DMS53 treated with DMSO at 0.1 percent for 48 hours (cell line): ENCODE data around the gene RAG2.

Experiments used
- DNase-seq: peaks from one replicate; lab custom pipeline; 2025; ENCODE audit not compliant: unreplicated experiment; lab: John Stamatoyannopoulos, UW

RAG2 gene

DNA sequence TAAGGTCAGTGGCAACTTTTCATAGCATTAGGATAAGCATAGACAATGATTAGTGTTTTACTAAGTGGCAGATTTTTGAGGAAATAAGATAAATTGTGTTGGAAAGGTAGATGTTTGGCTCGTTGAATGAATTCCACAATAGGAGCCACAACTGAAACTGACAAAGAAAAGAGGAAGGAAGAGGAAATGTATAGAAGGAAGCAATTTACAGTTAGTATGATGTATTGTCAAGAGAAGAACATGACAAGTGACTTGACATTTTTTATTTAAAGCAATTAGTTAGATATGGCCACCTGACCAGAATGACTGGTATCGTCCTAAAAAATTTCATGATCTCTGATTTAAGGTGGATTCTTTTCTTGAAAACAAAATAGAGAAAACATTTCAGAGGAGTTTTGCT lies 3.1 kb upstream of the RAG2 start:
- no peak for DNase-seq

DNA sequence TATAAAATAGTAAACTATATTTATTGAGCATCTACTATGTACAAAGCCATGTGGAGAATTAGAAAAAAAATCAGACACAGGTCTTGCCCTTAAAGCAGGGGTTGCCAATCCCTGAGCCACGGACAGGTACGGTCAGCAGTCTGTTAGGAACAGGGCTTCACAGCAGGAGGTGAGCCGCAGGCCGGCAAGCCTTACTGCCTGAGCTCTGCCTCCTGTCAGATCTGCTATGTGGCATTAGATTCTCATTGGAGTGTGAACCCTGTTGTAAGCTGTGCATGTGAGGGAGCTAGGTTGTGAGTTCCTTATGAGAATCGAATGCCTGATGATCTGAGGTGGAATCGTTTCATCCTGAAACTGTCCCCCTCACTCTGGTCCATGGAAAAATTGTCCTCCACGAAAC lies 2.1 kb upstream of the RAG2 start:
- no peak for DNase-seq

DNA sequence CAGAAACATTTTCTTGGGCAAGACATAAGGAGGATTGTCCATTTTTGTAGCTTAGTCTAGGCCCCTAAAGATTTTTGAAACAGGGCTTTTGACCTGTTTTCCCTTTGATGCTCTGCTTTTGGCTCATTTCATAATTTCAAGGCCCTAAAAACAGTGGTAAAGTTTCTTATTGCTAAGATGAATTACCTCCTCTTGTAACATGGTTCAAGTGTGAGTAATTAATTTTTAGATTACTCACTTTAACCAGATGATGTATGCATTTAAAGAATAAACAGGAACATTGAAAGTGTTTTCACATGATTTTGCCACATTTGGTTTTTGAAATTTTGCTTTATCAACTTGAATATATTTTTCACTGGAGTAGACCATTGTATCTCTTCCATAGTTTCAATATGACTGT lies 1.2 kb downstream of the RAG2 start:
- DNase-seq, result no peak

DNA sequence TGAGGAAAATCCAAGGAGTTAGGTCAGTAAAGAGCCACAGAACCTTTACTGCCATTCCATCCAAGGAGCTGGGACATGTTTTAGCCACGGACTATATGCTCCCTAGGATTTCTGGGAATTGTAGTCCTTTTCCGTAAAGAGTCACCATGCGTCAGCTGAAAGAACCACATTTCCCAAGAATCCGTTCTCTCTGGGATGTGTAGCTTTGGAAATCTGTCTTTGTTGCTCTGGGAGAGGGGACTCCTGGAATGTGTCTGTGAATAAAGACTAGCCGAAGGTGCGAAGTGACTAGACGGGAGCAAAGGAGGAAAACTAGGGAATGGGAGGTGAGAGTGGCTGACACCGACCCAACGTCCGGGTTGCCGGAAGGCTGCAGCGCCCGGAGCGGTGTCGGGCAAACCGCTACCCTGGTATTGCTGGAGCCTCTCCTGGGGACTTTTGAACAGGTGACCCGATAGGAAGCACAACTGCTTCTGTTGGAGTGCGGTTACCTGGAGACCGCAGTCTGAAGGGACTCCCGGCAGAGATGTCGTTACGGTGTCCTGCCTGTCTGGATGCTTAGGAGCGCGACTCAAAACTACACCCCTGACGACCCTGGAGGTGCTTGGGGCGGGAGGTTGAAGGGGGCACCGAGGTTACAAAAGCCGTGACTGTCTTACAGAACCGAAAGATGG lies 3.6 kb downstream of the RAG2 start, which contains the start of gene IFTAP:
IFTAP (plus strand) TSS at position 187 of the 674 bp plus-strand sequence. CDS start 15,602 bp downstream, outside the sequence.
- peak; percentile 89 for DNase-seq

DNA sequence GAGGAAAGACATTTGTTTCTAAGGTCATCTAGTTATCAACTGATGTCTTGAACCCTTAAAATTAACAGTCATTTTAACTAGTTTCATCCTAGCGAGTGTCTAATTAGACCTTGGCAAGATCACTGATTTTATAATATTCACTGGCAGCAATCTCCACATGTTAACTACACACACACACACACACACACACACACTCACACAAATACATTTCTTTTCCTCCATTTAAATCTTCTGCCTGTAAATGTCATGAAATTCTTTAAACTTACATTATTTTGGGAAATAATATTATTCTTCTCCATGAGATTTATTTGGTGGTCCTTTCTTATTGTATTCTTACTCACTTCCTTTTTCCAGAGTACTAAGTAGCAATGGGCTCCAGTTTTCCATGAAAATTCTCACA lies 6.6 kb downstream of the RAG2 start:
- DNase-seq, result no peak

DNA sequence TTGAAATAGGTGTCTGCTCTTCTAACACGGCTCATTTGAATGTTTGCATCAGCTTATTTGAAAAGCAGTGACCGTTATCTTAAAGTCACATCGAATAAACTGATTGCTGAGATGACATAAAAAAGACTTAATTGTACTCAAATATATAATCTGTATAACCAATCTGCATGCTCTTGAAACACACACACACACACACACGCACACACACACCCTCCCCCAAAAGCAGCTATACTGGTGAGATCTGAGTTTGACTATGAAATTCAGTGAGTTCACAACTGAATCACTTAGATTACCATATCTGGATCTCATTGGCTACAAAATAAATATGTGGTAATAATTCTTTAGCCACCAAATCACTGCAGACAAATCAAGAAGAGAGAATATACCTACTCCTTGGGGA lies 7.5 kb downstream of the RAG2 start:
- no peak for DNase-seq

DNA sequence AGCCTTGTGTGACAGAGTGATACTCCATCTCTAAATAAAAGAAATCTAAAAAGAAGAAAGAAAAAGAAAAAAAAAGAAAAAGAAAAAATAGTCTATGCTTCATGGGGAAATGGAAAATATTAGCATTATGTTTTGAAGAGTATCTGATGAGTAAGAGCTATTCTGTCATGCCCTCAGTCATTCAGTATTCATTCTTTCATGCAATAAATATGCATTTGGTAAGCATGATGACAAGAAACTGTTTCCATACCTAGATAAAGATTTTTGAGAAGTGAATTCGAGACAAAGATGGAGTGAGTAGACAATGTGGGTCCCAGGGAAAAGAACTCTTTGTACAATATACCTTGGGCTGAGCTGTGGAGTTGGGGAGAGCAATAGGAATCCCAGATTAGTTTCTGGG lies 9.9 kb downstream of the RAG2 start:
- DNase-seq, result no peak

DNA sequence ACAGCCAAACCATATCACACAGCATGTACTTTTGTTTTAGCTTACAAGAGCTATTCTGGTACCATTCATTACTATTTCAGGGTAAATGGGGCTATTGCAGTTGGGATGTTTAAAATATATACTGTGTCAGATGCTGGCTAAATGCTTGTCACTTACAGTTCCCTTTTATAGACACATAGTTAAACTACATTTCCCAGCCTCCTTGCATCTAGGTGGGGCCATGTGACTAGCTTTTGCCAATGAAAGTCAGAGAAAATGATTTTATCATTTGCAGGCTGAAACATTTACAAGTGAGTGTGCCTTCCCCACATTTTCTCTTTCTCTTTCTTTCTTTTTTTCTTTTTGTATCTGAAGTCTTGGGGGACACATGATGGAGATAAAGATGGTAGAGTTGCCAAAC lies 11.5 kb downstream of the RAG2 start:
- DNase-seq, result no peak

DNA sequence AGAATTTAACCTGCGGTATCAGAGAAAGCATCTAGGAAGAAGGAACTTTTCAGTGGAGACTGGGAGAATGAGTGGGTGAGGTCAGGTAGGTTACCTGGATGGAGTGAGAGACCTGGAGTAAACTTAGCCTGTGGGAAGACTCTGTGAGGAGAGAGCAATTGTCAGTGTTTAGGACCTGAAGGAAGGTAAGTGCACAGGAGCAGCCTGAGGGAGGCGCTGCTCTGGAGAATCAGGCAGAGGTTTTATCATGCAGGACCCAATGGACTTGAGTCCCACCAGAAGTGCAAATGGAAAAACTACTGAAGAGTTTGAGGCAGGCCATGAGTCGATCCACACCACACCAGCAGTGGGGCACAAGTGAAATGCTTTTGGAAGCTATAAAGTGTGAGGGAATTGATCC lies 14.4 kb downstream of the RAG2 start:
- no peak for DNase-seq

DNA sequence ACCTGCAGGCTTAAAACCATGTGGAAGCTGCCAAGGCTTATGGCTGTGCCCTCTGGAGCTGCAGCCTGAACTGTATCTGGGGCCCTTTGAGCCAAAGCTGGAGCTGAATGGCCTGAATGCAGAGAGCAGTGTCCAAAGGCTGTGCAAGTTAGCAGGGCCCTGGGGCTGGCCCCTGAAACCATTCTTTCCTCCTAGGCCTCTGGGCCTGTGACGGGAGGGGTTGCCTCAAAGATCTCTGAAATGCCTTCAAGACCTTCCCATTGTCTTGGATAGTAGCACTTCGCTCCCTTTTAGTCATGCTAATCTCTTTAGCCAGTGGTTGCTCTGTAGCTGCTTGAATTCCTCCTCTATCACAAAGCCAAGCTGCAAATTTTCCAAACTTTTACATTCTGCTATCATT lies 16.5 kb downstream of the RAG2 start:
- DNase-seq, result no peak

DNA sequence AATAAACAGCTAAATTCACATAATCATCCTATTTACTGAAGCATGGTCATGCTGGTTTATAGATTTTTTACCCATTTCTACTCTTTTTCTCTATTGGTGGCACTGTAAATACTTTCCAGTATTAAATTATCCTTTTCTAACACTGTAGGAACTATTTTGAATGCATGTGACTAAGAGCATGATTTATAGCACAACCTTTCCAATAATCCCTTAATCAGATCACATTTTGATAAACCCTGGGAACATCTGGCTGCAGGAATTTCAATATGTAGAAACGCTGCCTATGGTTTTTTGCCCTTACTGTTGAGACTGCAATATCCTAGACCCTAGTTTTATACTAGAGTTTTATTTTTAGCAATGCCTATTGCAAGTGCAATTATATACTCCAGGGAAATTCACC lies 19.6 kb downstream of the RAG2 start:
- no peak for DNase-seq

DNA sequence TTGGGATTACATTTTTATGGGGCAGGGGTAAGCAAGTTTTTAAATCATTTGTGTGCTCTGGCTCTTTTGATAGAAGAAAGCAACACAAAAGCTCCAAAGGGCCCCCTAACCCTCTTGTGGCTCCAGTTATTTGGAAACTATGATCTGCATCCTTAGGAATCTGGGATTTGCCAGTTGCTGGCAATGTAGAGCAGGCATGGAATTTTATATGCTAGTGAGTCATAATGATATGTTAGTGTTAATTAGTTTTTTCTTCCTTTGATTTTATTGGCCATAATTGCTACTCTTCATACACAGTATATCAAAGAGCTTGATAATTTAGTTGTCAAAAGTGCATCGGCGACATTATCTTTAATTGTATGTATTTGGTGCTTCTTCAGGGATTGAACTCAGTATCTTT lies 20.2 kb downstream of the RAG2 start:
- DNase-seq, result no peak

DNA sequence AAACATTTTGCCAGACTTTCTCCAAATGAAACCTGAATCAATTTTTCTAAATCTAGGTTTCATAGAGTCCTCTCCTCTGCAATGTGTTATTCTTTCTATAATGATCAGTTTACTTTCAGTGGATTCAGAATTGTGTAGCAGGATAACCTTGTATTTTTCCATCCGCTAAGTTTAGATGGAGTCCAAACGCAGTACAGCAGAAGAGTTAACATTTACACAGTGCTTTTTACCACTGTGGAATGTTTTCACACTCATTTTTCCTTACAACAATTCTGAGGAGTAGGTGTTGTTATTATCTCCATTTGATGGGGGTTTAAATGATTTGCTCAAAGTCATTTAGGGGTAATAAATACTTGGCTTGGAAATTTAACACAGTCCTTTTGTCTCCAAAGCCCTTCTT lies 20.7 kb downstream of the RAG2 start:
- DNase-seq, result no peak

DNA sequence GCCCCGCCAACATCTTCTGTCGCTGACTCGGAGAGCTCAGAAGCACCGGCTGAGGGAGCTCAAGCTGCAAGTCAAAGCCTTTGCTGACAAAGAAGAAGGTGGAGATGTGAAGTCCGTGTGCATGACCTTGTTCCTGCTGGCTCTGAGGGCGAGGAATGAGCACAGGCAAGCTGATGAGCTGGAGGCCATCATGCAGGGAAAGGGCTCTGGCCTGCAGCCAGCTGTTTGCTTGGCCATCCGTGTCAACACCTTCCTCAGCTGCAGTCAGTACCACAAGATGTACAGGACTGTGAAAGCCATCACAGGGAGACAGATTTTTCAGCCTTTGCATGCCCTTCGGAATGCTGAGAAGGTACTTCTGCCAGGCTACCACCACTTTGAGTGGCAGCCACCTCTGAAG lies 23.6 kb downstream of the RAG2 start:
- DNase-seq, result no peak

DNA sequence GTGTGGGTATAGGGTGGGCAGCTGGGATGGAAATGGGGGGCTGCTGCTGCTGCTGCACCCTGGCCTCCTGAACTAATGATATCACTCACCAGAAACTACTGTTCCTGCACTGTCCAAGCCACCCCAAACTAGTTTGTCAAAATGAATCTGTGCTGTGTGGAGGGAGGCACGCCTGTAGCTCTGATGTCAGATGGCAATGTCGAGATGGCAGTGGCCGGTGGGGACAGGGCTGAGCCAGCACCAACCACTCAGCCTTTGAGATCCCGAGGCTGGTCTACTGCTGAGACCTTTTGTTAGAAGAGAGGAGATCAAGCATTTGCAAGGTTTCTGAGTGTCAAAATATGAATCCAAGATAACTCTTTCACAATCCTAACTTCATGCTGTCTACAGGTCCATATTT lies 28.9 kb downstream of the RAG2 start:
- DNase-seq, result no peak

DNA sequence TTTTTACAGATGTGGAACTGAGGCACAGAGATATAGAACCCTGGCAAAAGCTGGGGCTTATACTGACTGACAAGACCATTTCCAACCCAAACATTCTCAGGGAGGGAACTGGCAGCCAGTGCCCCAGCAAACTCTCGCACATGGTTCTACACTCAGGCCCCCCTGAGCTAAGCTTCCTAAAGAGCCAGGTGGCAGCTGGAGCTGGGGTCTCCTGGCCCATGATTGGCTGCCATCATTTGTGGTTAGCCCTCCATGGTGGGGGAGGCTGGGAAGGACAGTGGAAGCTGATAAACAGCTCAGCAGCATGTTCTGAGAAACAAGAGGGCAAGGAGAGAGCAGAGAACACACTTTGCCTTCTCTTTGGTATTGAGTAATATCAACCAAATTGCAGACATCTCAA lies 30.3 kb downstream of the RAG2 start, which contains the start of gene RAG1:
RAG1 (plus strand) TSS at position 314 of the 400 bp plus-strand sequence. CDS start 5,298 bp downstream, outside the sequence.
- DNase-seq, result no peak

DNA sequence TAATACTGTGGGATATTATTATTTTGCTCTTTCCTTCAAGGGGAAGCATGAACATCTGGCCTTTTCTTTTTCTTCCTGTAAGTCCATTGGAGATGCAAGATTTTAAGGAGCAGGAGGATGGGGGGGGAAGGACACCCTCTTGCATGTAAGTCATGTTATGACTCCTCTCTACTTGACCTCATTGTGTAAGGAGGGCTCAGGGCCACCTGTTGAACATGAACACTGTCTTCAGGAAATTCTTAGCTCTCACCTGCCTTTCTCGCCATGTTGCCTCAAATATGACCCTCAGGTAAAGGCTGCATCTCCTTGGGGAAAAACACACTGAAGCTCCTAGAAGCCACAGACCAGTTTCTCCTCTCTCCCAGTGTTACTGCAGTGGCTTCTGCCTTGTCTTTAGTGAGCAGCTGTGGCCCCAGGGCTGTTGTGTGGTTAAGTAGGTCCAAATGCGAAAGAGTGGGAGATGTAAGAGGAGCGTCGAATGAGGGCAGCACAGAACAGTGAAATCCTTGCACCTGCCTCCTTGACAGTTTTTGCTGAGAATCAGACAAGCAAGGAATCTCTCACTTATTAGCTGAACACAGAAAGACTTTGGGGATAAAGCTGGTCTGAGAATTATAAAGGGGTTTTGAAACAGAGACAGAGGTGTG lies 31.5 kb downstream of the RAG2 start:
- DNase-seq, result no peak

DNA sequence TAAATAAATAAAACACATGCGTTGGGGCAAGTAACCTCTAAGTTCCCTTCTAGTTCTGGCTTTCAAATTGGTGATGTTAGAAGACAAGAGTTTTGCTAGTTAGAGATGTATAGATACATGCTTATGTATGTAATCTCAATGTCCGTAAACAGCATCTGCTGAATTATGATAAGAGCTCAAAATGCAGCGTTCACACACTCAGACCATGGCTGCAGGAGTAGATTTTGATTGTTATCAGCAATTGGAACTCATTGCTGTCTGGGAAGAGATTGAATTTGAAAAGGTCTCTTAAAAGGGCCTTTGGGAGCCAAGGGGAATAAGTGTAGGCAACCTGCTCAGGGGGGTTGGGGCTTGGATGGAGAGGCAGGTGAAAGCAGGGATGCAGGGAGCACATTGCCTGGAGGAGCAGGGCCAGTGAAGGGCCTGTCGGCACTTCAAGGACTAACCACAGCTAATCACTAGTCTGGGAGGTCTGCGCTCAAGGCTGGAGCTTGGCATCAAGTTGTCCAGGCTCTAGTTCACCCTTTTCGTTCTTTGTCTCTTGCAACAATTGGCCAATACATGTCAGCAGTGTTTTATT lies 32.9 kb downstream of the RAG2 start:
- no peak for DNase-seq

DNA sequence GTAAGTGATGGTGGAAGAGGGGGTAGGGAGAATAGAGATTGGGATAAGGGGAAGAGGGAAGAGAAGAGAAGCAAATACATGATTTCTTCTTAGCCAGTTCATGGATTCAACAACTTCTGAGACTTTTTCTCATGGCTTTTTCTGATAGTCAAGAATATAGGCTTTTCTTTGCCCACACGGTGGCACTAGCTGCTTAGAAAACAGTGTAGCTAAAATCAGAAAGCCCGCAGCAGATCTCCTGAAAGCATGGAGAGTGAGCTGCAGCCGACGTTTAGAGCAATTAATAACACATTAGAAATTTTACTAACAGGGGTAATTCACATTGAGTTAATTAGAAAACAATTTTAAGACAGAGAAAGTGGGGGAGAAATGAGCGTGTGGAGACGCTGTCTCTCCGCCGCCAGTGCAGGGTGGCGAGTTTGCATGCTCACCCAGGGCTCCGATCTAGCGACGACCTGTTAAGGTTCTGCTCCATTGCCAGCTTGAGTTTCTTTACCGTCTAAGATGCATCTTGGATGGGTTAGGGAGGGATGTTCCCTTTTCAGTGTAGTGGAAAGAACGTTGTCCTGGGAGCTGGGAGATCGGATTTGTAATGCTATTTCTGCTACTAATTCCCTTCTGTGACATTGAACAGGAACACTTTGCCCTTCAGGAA lies 33.5 kb downstream of the RAG2 start:
- DNase-seq, result peak; percentile 16

DNA sequence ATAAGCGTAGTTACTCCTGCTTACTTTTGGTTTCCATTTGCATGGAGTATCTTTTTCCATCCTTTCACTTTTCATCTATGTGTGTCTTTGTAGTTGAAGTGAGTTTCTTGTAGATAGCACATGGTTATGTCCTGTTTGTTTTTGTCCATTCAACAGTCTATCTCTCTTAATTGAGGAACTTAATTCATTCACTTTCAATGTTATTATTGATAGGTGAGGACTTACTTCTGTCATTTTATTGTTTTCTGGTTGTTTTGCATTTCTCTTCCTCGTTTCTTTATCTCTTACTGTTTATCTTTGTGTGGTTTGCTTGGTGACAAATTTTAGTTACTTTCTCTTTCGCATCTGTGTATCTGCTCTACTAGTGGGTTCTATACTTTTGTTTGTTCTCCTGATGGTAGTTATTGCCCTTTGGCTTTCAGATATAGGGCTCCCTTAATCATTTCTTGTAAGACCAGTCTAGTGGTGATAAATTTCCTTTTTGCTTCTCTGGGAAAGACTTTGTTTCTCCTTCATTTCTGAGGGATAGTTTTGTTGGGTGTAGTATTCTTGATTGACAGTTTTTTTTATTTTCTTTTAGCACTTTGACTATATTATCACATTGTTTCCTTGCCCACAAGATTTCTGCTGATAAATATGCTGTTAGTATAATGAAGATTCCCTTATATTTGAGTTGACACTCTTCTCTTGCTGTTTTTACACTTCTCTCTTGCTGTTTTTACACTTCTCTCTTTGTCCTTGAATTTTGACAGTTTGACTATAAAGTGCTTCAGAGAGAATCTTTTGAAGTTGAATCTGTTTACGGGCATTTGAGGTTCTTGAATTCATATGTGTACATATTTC lies 39.2 kb downstream of the RAG2 start:
- DNase-seq, result no peak

DNA sequence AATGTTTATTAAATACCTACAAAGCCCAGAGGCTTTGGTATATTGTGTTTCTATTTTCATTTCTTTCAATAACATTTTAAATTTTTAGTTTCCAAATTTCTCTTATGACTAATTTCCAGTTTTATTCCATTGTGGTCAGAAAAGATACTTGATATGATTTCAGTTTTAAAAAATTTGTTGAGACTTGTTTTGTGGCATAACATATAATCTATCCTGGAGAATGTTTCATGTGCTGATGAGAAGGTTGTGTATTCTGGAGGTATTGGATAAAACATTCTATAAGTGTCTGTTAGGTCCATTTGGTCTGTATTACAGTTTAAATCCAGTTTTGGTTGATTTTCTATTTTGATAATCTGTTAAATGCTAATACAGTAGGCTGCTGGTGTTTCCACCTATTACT lies 40.0 kb downstream of the RAG2 start:
- DNase-seq, result no peak
